Measurements from ENCODE around the gene GPSM1.

Gene GPSM1

GRCh38 chr9:136391737-136392537 is 64.6 kb downstream of the GPSM1 start:
- no peaks in the 10 kb centered on the region for H3K9me3 ChIP-seq (ENCODE audit: low read depth, low read length)
- DNase-seq (ENCODE audit: low read depth, low spot score): no peak
- H3K9ac ChIP-seq (ENCODE audit: insufficient read length): no peak overlapping the region
- no peak overlapping the region for H3K27ac ChIP-seq
- no peak overlapping the region for H3K4me3 ChIP-seq
- TF ChIP-seq EZH2 (IDR thresholded peaks at IDR 0.05): no peak
- no peak for TF ChIP-seq FOXP2 (optimal IDR thresholded peaks at IDR 0.05; ENCODE audit: control extremely low read depth, extremely low read length, insufficient read depth)
- no peak for TF ChIP-seq POLR2AphosphoS5 (IDR thresholded peaks at IDR 0.05; ENCODE audit: borderline replicate concordance, low read depth, low read length)
- peaks cover 74% of the 10 kb centered on the region for H3K36me3 ChIP-seq (ENCODE audit: insufficient read depth, low read length)

DNA sequence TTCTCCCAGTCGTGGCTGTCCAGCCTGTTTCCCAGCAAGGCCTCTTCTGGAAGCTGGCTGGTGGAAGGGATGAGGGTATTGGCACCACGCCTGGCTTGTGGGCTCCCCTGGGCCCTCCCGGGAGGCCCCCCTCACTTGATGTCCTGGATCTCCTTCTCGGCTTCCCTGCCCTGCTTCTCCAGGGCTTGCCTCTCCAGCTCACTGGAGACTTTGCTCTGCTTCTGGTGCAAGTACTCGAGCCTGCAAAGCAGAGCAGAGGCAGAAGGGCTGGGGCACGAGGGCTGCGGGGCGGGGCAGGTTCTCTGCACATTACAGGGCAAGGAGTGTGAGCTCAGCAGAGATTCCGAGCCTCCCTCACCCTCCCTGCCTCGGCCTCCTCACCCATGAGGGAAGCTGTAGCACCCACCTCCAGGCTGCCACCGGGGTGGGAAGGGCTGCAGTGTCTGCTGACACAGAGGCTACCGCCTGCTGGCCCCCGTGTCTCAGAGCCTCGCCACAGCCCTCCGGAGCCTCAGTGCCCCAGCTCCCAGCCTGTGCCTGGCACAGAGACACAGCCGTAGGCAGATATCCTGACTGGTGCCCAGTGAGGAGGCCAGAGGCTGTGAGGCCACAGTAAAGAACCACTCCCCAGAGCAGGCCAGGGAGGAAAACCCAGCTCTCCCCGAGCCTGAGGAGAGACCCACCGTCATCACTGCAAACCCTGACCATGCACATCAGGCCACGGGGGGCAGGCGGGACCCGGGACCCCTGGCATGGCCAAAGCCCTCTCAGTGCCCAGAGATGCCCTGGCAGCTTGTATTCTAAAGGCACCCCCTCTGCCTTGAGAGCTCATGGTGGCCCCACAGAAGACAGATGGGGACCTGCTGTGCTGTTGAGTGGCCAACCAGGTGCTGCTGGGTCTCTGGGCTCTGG is 65.5 kb downstream of the GPSM1 start:
- H3K27ac ChIP-seq: no peak overlapping the region
- TF ChIP-seq FOXP2 (optimal IDR thresholded peaks at IDR 0.05; ENCODE audit: control extremely low read depth, extremely low read length, insufficient read depth) (no peak), EZH2 (IDR thresholded peaks at IDR 0.05) (no peak), POLR2AphosphoS5 (IDR thresholded peaks at IDR 0.05; ENCODE audit: borderline replicate concordance, low read depth, low read length) (no peak)
- no peak for DNase-seq (ENCODE audit: low read depth, low spot score)
- no peak overlapping the region for H3K4me3 ChIP-seq
- H3K9ac ChIP-seq (ENCODE audit: insufficient read length): no peak overlapping the region
- no peaks in the 10 kb centered on the region for H3K9me3 ChIP-seq (ENCODE audit: low read depth, low read length)
- H3K36me3 ChIP-seq (ENCODE audit: insufficient read depth, low read length): peaks cover 69% of the 10 kb centered on the region

GRCh38 chr9:136393531-136393930 is 66.2 kb downstream of the GPSM1 start:
- no peak for TF ChIP-seq FOXP2 (optimal IDR thresholded peaks at IDR 0.05; ENCODE audit: control extremely low read depth, extremely low read length, insufficient read depth)
- TF ChIP-seq POLR2AphosphoS5 (IDR thresholded peaks at IDR 0.05; ENCODE audit: borderline replicate concordance, low read depth, low read length): no peak
- TF ChIP-seq EZH2 (IDR thresholded peaks at IDR 0.05): no peak
- no peak for DNase-seq (ENCODE audit: low read depth, low spot score)
- no peak overlapping the region for H3K9ac ChIP-seq (ENCODE audit: insufficient read length)
- no peak overlapping the region for H3K4me3 ChIP-seq
- H3K9me3 ChIP-seq (ENCODE audit: low read depth, low read length): no peaks in the 10 kb centered on the region
- peaks cover 65% of the 10 kb centered on the region for H3K36me3 ChIP-seq (ENCODE audit: insufficient read depth, low read length)
- no peak overlapping the region for H3K27ac ChIP-seq

GRCh38 chr9:136394312-136395019 is 67.1 kb downstream of the GPSM1 start:
- H3K4me3 ChIP-seq: no peak overlapping the region
- DNase-seq (ENCODE audit: low read depth, low spot score): no peak
- H3K9me3 ChIP-seq (ENCODE audit: low read depth, low read length): no peaks in the 10 kb centered on the region
- peaks cover 62% of the 10 kb centered on the region for H3K36me3 ChIP-seq (ENCODE audit: insufficient read depth, low read length)
- TF ChIP-seq POLR2AphosphoS5 (IDR thresholded peaks at IDR 0.05; ENCODE audit: borderline replicate concordance, low read depth, low read length) (no peak), EZH2 (IDR thresholded peaks at IDR 0.05) (no peak), FOXP2 (optimal IDR thresholded peaks at IDR 0.05; ENCODE audit: control extremely low read depth, extremely low read length, insufficient read depth) (no peak)
- no peak overlapping the region for H3K9ac ChIP-seq (ENCODE audit: insufficient read length)
- H3K27ac ChIP-seq: no peak overlapping the region

DNA sequence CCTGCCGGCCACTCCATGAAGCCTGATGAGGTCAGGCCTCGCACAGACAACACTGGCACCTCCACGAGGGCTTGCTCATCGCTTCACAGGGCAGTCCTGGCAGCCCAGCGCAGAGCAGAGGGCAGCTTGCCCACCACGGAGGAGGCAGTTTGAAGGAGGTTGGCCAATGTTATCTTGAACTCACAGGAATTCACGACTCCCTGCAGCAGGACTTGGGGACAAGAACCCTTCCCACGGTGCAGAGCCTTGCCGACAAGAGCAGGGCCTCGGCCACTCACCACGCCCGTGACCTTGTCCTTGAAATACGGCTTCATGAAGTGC is 67.6 kb downstream of the GPSM1 start:
- H3K9ac ChIP-seq (ENCODE audit: insufficient read length): no peak overlapping the region
- TF ChIP-seq FOXP2 (optimal IDR thresholded peaks at IDR 0.05; ENCODE audit: control extremely low read depth, extremely low read length, insufficient read depth) (no peak), POLR2AphosphoS5 (IDR thresholded peaks at IDR 0.05; ENCODE audit: borderline replicate concordance, low read depth, low read length) (no peak), EZH2 (IDR thresholded peaks at IDR 0.05) (no peak)
- H3K36me3 ChIP-seq (ENCODE audit: insufficient read depth, low read length): peaks cover 59% of the 10 kb centered on the region
- no peak overlapping the region for H3K27ac ChIP-seq
- no peak overlapping the region for H3K4me3 ChIP-seq
- H3K9me3 ChIP-seq (ENCODE audit: low read depth, low read length): no peaks in the 10 kb centered on the region
- no peak for DNase-seq (ENCODE audit: low read depth, low spot score)

- Histone ChIP-seq H3K36me3 (ENCODE audit: insufficient read depth, low read length) (peaks cover 59% of the 10 kb centered on the region), H3K9me3 (ENCODE audit: low read depth, low read length) (no peaks in the 10 kb centered on the region), H3K27ac (no peak overlapping the region), H3K4me3 (no peak overlapping the region), H3K9ac (ENCODE audit: insufficient read length) (no peak overlapping the region)
- DNase-seq (ENCODE audit: low read depth, low spot score): no peak
- TF ChIP-seq EZH2 (IDR thresholded peaks at IDR 0.05) (no peak), FOXP2 (optimal IDR thresholded peaks at IDR 0.05; ENCODE audit: control extremely low read depth, extremely low read length, insufficient read depth) (no peak), POLR2AphosphoS5 (IDR thresholded peaks at IDR 0.05; ENCODE audit: borderline replicate concordance, low read depth, low read length) (no peak)
Observed at GRCh38 chr9:136395345-136396218, 68.2 kb downstream of the GPSM1 start.

GRCh38 chr9:136396219-136396515 is 68.8 kb downstream of the GPSM1 start:
- TF ChIP-seq POLR2AphosphoS5 (IDR thresholded peaks at IDR 0.05; ENCODE audit: borderline replicate concordance, low read depth, low read length) (no peak), EZH2 (IDR thresholded peaks at IDR 0.05) (no peak), FOXP2 (optimal IDR thresholded peaks at IDR 0.05; ENCODE audit: control extremely low read depth, extremely low read length, insufficient read depth) (no peak)
- H3K4me3 ChIP-seq: no peak overlapping the region
- no peaks in the 10 kb centered on the region for H3K9me3 ChIP-seq (ENCODE audit: low read depth, low read length)
- no peak for DNase-seq (ENCODE audit: low read depth, low spot score)
- no peak overlapping the region for H3K9ac ChIP-seq (ENCODE audit: insufficient read length)
- H3K27ac ChIP-seq: no peak overlapping the region
- H3K36me3 ChIP-seq (ENCODE audit: insufficient read depth, low read length): peaks cover 56% of the 10 kb centered on the region
